HG03280 (cell line): Measurements from ENCODE around the gene TMEM63C.
"Not testable (repeated sequence)": the region's sequence is repeated elsewhere in the genome, so short reads cannot be mapped to it uniquely, and the experiment has no call there.

Experiments
- ATAC-seq: cut with Tn5 transposase; IDR thresholded peaks from one replicate; pipeline ENCODE4 v1.9.1; 2021; ENCODE audit warnings: mild to moderate bottlenecking, moderate library complexity; ENCODE audit not compliant: unreplicated experiment

Gene TMEM63C

GRCh38 chr14:77275041-77275580 lies 93.5 kb downstream of the TMEM63C start:
- ATAC-seq, result no peak

DNA sequence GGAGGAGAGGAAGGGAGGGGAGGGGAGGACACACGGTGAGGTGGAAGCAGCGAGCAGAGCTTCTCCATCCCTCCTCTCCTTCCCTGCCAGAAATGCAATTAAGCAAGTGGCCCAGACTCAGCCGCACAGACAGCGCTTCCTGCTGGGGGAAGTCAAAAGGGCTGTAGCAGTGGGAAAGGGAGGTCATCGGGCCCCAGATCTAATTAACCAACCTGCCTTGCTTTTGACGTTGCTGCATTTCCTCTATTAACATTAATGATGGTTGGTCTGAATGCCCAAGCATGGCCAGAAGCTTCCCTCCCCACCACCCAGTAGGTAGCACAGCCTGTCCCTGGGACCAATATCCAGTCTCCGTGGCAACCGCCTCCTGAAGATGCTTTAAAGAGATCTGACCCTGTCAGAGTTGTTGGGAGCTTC lies 94.0 kb downstream of the TMEM63C start:
- no peak for ATAC-seq

GRCh38 chr14:77276295-77276935 lies 94.8 kb downstream of the TMEM63C start:
- ATAC-seq, result no peak

DNA sequence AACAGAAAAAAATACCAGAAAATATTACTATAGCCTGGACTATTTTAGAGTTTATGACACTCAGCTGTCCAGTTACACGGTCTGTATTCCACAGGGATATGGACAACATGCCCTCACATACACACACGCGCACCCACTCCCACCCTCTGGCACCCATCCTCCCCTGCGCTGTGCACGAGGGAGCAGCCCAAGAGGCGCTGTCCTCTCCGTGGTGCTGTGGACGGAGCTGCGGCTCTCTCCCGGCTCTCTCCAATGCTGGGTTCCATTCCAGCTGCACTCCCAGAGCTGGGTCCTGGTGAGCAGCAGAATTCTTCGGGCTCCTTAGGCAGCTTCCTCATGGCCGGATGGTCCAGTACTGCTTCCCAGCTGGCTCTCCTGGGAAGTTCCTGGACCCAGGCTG lies 95.4 kb downstream of the TMEM63C start:
- no peak for ATAC-seq

- ATAC-seq, result no peak
These were observed 97.0 kb downstream of the TMEM63C start for GRCh38 chr14:77278461-77279230.

GRCh38 chr14:77279719-77280118 lies 98.1 kb downstream of the TMEM63C start:
- ATAC-seq, result no peak

DNA sequence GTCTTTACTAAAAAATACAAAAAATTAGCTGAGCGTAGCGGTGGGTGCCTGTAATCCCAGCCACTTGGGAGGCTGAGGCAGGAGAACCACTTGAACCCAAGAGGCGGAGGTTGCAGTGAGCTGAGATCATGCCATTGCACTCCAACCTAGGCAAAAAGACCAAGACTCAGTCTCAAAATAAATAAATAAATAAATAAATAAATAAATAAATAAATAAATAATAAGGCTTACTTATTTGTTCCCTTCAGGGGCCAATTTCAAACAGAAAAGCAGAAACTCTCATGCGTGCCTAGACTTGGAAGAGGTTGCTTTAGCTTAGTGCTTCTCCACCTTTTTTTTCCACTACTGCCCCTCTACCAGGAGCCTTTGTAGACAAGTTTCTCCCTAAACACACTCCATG lies 99.3 kb downstream of the TMEM63C start:
- ATAC-seq, result not testable (repeated sequence)

- no peak for ATAC-seq
These were observed 100.3 kb downstream of the TMEM63C start for GRCh38 chr14:77281852-77282410.

GRCh38 chr14:77284066-77284465 lies 102.5 kb downstream of the TMEM63C start:
- ATAC-seq, result no peak

- no peak for ATAC-seq
These were observed 102.9 kb downstream of the TMEM63C start for GRCh38 chr14:77284466-77284865.

- ATAC-seq, result no peak
These were observed 105.0 kb downstream of the TMEM63C start for GRCh38 chr14:77286576-77286975.

- ATAC-seq, result no peak
These were observed 109.1 kb downstream of the TMEM63C start for GRCh38 chr14:77290705-77291104.

DNA sequence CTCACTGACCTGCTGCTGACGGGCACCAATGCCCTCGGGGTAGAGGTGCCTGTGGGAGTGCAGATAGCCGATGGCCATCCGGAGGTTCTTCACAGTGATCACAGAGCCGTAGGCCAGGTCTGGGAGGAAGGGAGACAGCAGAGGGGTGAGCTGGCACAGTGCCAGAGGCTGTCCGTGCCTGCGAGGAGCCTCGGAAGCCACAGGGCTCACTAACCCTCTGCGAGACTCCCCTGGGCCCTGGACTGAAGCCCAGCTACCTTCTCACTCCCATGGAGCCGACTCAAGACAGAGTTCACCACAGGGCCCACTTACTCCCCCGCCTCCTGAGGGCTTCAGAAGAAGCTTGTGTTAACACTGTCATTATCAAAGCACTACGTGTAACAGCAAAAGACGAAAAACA lies 114.6 kb downstream of the TMEM63C start:
- no peak for ATAC-seq

GRCh38 chr14:77296906-77297305 lies 115.3 kb downstream of the TMEM63C start:
- ATAC-seq, result no peak

DNA sequence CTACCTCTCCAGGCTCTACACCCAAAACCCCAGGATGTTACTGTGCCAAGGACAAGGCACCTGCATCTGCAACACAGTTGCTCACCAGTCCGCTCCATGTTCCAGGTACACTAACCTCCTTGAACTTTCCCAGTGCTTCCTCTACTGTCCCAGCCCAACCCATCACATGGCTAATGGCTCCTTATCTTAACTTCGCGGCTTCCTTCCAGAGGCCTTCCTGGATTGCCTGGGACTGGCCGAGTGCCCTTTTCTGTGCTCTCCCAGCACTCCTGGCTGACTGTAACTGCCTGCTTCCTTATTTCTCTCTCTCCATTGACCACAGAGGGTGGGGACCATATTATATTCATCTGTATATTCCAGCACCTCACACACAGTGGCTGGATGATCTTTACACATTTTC lies 118.2 kb downstream of the TMEM63C start:
- no peak for ATAC-seq

DNA sequence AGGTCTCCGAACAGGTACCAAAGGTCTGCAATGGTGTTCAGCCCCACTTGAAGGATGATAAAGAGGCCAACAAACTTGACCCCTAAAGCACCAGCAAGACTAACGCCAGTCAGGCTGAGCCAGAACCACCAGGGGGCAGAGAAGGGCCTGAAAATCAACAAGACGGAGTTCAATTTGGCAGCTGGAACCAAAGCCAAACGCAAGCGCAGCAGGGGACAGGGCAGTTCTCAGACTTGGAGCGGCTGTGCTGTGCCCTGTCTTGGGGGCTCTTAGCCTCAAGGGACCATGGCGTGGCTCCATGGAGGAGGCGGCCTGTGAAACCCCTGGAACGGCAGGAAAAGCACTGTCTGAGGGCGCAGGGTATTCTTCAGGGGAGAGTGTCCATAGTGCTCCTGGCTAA lies 119.5 kb downstream of the TMEM63C start:
- peak; percentile 46 for ATAC-seq

DNA sequence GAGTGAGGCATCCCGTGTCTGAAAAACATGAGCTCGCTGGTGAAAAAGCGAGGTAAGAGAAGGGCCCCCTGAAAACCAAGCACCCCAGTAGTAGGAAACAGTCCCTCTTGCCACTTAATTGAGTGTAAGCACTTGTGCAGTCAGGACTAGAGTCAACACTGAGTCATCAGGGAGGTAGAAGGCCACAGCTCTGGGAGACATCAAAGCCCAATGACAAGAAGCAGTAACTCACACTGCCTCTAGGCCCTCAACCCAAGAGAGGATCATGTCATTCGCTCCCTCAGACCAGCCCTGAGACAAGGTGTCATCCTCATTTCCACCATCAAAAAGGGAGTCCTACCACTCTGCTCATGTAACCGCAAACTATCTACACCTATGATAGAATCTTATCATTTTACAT lies 121.3 kb downstream of the TMEM63C start:
- ATAC-seq, result no peak

- no peak for ATAC-seq
These were observed 122.0 kb downstream of the TMEM63C start for GRCh38 chr14:77303417-77304156.

GRCh38 chr14:77305696-77306095 lies 124.1 kb downstream of the TMEM63C start:
- no peak for ATAC-seq

DNA sequence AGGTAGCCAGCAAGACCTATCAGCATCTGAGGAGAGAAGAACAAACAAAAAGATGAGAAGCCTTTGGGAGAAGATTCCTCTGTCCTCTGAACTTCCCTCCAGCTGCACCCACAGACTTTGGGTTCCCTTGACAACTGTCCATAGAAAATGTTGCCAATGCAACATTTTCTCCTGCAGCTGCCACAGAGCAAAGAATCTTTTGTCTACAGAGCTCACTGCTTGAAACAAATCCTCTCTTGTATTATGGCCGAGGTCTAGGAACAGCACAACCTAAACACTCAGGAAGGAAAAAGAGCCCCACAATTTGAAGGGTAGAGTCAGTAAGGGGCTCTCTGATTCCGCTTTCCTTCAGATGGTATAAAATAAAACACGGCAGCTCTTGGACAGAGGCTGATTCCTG lies 124.8 kb downstream of the TMEM63C start:
- no peak for ATAC-seq

DNA sequence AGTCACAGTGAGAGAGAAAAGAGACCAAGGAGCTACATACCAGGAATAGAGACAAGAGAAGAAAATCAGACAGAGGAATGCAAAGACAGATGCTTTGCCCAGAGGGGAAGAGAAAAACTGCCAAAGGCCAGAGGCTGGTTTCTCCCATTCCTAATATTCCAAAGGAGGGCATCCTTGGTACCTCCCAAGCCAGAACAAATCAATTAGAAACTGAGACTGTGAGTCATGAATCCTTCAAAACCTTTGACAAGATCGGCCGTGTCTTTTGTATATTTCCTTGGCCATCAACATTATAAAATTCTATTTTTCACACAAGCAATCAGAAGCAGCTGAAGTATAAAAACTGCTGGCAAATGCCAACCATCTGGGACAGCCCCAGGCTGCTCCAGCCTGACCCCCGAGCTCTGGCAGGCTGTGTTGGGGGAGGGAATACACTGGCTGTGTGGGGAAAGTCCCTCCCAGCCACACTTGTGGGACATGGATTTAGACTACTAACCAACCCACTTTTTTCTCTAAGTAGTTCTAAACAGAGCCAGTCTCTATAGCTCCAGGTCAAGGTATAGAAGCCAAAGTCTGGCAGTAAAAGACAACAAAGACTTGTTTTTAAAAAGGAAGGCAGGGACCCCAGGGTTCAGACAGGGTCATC lies 125.4 kb downstream of the TMEM63C start:
- no peak for ATAC-seq
